Calu3 (cell line): ENCODE results near the gene PLSCR1. TPM values are rescaled to one million over a fixed set of nuclear protein-coding genes. Genes with fewer than 3 reads are reported as not detected.

Experiments
- BruUV-seq: library from RNA; stranded (reverse); fragments of 400-500 nt; replicated peaks from 2 replicates; lab custom pipeline; 2021; lab: Mats Ljungman, UMichigan
- CTCF ChIA-PET: fragments of 300-600 bp; sonication (Branson Sonifier 250); formaldehyde crosslinking; loops from one replicate; lab custom pipeline; 2022; ENCODE audit warnings: antibody characterized with exemption; lab: Charles Lee
- DNase-seq: peaks from one replicate; pipeline ENCODE4 v3.0.0; 2022
- H3K27ac Mint-ChIP-seq: one replicate; pipeline ENCODE4 v1.8.0; 2022; ENCODE audit warnings: mixed read lengths; ENCODE audit not compliant: unreplicated experiment
- H3K27me3 Mint-ChIP-seq: one replicate; pipeline ENCODE4 v1.8.0; 2022; ENCODE audit warnings: mixed read lengths; ENCODE audit not compliant: unreplicated experiment
- H3K36me3 Mint-ChIP-seq: one replicate; pipeline ENCODE4 v1.8.0; 2022; ENCODE audit warnings: mild to moderate bottlenecking, moderate library complexity, mixed read lengths; ENCODE audit not compliant: insufficient read depth, unreplicated experiment
- H3K4me1 Mint-ChIP-seq: one replicate; pipeline ENCODE4 v1.8.0; 2022; ENCODE audit warnings: mild to moderate bottlenecking, low read depth, mixed read lengths; ENCODE audit not compliant: unreplicated experiment
- H3K4me3 Mint-ChIP-seq: one replicate; pipeline ENCODE4 v1.8.0; 2022; ENCODE audit warnings: mild to moderate bottlenecking, low read depth, moderate library complexity, mixed read lengths; ENCODE audit not compliant: unreplicated experiment
- H3K9me3 Mint-ChIP-seq: one replicate; pipeline ENCODE4 v1.8.0; 2022; ENCODE audit warnings: low read depth, mixed read lengths; ENCODE audit not compliant: unreplicated experiment
- CTCF ChIP-seq: fragments of 200-600 bp; IDR thresholded peaks from one replicate; pipeline ENCODE4 v1.8.0; 2022; ENCODE audit warnings: antibody characterized with exemption; ENCODE audit not compliant: unreplicated experiment
- intact Hi-C: fragments of 100-400 bp; cut with micrococcal nuclease; formaldehyde crosslinking; loops from one replicate; pipeline ENCODE4 v1.10.0; 2022; ENCODE audit not compliant: unreplicated experiment
- total RNA-seq: library from RNA; stranded (reverse); gene quantifications from 2 replicates; pipeline ENCODE4 v1.2.3, GENCODE V29; 2022

PLSCR1 gene
- total RNA-seq, 1 experiment from 2014 or later = 887 TPM

DNA sequence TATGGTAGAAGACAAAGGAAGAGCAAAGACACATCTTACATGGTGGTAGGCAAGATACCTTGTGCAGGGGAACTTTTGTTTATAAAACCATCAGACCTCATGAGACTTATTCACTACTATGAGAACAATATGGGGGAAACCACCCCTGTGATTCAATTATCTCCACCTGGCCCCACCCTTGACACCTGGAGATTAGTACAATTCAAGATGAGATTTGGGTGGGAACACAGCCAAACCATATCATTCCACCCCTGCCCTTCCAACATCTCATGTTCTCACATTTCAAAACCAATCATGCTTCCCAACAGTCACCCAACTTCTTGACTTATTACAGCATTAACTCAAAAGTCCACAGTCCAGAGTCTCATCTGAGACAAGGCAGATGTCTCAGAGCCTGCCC lies 21.7 kb upstream of the PLSCR1 start:
- Mint-ChIP-seq H3K9me3 (peaks cover 8% of the 10 kb centered on the region), H3K36me3 (no peaks in the 10 kb centered on the region), H3K4me3 (no peak overlapping the region), H3K27me3 (no peaks in the 10 kb centered on the region), H3K27ac (no peak overlapping the region), H3K4me1 (peaks cover 44% of the 10 kb centered on the region)
- CTCF ChIA-PET = no interaction called here
- no peak for DNase-seq
- TF ChIP-seq CTCF = no peak
- intact Hi-C loops = no loop called here
- BruUV-seq = no TSS peak

DNA sequence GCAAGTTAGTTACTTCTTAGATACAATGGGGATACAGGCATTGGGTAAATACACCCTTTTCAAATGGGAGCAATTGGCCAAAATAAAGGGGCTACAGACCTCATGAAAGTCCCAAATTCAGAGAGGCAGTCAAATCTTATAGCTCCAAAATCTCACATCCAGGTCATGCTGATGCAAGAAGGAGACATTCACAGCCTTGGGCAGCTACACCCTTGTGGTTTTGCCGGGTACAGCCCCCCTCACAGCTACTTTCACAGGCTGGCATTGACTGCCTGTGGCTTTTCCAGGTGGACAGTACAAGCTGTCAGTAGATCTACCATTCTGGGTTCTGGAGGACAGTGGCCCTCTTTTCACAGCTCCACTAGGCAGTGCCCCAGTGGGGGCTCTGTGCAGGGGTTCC lies 17.5 kb upstream of the PLSCR1 start:
- Mint-ChIP-seq H3K9me3 (peaks cover 5% of the 10 kb centered on the region), H3K4me1 (peaks cover 22% of the 10 kb centered on the region), H3K36me3 (no peaks in the 10 kb centered on the region), H3K4me3 (no peak overlapping the region), H3K27ac (peak overlapping the region; percentile 78), H3K27me3 (no peaks in the 10 kb centered on the region)
- BruUV-seq = no TSS peak
- no peak for TF ChIP-seq CTCF
- intact Hi-C loops = no loop called here
- CTCF ChIA-PET = no interaction called here
- no peak for DNase-seq

DNA sequence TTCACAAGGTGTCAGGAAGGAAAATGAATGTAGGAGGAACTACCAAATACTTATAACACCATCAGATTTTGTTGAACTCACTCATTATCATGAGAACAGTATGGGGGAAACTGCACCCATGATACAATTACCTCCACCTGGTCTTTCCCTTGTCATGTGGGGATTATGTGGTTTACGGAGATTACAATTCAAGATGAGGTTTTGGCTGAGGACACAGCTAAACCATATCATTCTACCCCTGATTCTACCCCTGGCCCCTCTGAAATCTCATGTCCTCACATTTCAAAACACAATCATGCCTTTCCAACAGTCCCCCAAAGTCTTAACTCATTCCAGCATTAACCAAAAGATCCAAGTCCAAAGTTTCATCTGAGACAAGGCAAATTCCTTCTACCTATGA lies 17.1 kb upstream of the PLSCR1 start:
- H3K4me1 Mint-ChIP-seq = peaks cover 20% of the 10 kb centered on the region
- H3K36me3 Mint-ChIP-seq = no peaks in the 10 kb centered on the region
- CTCF ChIA-PET = no interaction called here
- intact Hi-C loops = no loop called here
- no peaks in the 10 kb centered on the region for H3K27me3 Mint-ChIP-seq
- BruUV-seq = no TSS peak
- H3K4me3 Mint-ChIP-seq = no peak overlapping the region
- TF ChIP-seq CTCF = no peak
- no peak for DNase-seq
- H3K9me3 Mint-ChIP-seq = peaks cover 5% of the 10 kb centered on the region
- peak overlapping the region; percentile 78 for H3K27ac Mint-ChIP-seq

DNA sequence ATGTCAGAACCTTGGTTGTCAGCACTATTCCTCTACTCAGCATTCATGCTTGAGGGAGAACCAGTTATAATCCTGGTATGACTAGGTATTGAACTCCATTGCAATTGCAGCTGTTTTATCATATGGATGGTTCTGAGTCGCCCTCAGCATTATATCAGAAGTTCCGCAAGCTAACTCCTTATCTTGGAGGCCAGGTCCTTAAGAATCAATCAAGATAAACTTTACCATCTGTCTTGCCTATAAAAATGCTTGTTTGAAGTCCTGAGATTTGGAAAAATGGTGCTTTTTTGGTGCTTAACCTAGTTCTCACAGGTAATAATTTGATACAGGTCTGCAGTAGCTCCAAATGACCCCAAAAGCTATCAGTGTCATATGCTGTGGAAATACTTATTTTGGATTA lies 16.3 kb upstream of the PLSCR1 start:
- BruUV-seq = no TSS peak
- CTCF ChIA-PET = no interaction called here
- intact Hi-C loops = no loop called here
- Mint-ChIP-seq H3K27ac (no peak overlapping the region), H3K36me3 (no peaks in the 10 kb centered on the region), H3K27me3 (no peaks in the 10 kb centered on the region), H3K4me1 (peaks cover 12% of the 10 kb centered on the region), H3K4me3 (no peak overlapping the region), H3K9me3 (peaks cover 3% of the 10 kb centered on the region)
- no peak for DNase-seq
- no peak for TF ChIP-seq CTCF

DNA sequence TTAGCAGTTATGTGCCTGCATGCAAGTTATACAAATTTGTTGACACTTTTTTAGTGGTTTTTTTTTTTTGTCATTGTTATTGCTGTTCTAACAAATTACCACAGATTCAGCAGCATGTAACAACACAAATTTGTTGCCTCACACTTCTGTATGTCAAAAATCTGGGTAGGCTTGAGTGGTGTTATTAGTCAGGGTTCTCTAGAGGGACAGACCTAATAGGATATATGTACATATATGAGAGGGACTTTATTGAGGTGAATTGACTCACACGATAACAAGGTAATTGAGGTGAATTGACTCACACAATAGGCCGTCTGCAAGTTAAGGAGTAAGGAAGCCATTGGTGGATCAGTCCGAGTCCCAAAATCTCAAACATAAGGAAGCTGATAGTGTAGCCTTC lies 15.0 kb upstream of the PLSCR1 start:
- Mint-ChIP-seq H3K27me3 (no peaks in the 10 kb centered on the region), H3K9me3 (peaks cover 3% of the 10 kb centered on the region), H3K27ac (no peak overlapping the region), H3K36me3 (no peaks in the 10 kb centered on the region), H3K4me3 (no peak overlapping the region), H3K4me1 (peaks cover 15% of the 10 kb centered on the region)
- no peak for TF ChIP-seq CTCF
- DNase-seq = no peak
- BruUV-seq = no TSS peak
- CTCF ChIA-PET = no interaction called here
- intact Hi-C loops = no loop called here
